Osteoblast (primary cell): ENCODE measurements around the gene LMAN2L. TPM values are rescaled to one million over a fixed set of nuclear protein-coding genes. Genes with fewer than 3 reads are reported as not detected.

ENCODE experiments used
- DNase-seq: peaks from one replicate; pipeline ENCODE4 v3.0.0; 2011; ENCODE audit warnings: low spot score, mixed read lengths; ENCODE audit not compliant: insufficient read length; ENCODE audit errors: missing footprints
- H2AFZ ChIP-seq: 2 replicates; pipeline ENCODE4 v1.6.0; 2011; ENCODE audit warnings: mild to moderate bottlenecking, low read length
- H3K27ac ChIP-seq: 2 replicates; pipeline ENCODE4 v1.5.1; 2011; ENCODE audit warnings: mild to moderate bottlenecking, low read depth, low read length, moderate library complexity
- H3K27me3 ChIP-seq: 2 replicates; pipeline ENCODE4 v1.6.0; 2012; ENCODE audit warnings: mild to moderate bottlenecking, control low read depth, inconsistent platforms, low read length, moderate library complexity; ENCODE audit not compliant: insufficient read depth
- H3K36me3 ChIP-seq: 2 replicates; pipeline ENCODE4 v1.5.1; 2011; ENCODE audit warnings: mild to moderate bottlenecking, low read length, control low read depth, moderate library complexity; ENCODE audit not compliant: insufficient read depth
- H3K4me1 ChIP-seq: 2 replicates; pipeline ENCODE4 v1.5.1; 2011; ENCODE audit warnings: mild to moderate bottlenecking, low read length, control low read depth, moderate library complexity; ENCODE audit not compliant: insufficient read depth
- H3K4me2 ChIP-seq: 2 replicates; pipeline ENCODE4 v1.6.0; 2011; ENCODE audit warnings: mild to moderate bottlenecking, low read length; ENCODE audit not compliant: insufficient read depth
- H3K4me3 ChIP-seq: fragments of 200-600 bp; sonication (generic); 3 replicates; pipeline ENCODE4 v1.5.1; 2012; ENCODE audit warnings: mild to moderate bottlenecking, low read length, inconsistent platforms; ENCODE audit not compliant: insufficient read depth
- H3K79me2 ChIP-seq: 2 replicates; pipeline ENCODE4 v1.6.0; 2012; ENCODE audit warnings: mild to moderate bottlenecking, low read length, control low read depth, inconsistent platforms; ENCODE audit not compliant: insufficient read depth
- H3K9me3 ChIP-seq: 2 replicates; pipeline ENCODE4 v1.5.1; 2011; ENCODE audit warnings: low read depth, low read length, control low read depth
- H4K20me1 ChIP-seq: 2 replicates; pipeline ENCODE4 v1.6.0; 2012; ENCODE audit warnings: mild to moderate bottlenecking, low read length, control low read depth; ENCODE audit not compliant: insufficient read depth
- total RNA-seq: library from RNA; depleted of rRNA; stranded (reverse); fragments of >200 nt; gene quantifications from 2 replicates; pipeline ENCODE4 v1.2.3, GENCODE V29; 2012
- TF ChIP-seq, protein P1 (sequence below): IDR thresholded peaks from 2 replicates; pipeline ENCODE4 v1.5.1; 2011; ENCODE audit warnings: mild to moderate bottlenecking, low read depth, low read length, moderate library complexity; ENCODE audit errors: extremely low read depth

The LMAN2L gene
- total RNA-seq, 1 donor: 26.4 TPM

DNA sequence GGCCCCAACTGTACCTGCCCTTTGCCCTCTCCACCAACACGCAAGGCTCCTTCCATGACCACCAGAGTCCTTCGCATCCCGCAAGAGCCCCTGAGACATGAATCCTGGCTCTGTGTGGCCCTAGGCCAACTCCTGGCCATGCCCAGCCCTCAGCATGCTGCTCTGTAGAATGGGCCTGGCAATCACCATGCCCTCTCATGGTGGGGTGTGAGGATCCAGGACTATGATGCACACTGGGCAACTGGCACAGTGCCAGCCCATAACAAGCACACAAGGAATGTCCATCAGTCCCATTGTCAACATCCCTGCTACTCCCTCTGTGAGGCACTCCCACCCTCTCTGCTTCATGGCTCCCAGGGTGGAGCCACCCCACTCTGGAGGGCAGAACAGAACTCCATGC, 52.6 kb downstream of the LMAN2L start:
- DNase-seq: peak; percentile 84
- Histone ChIP-seq H3K9me3 (no peaks in the 10 kb centered on the region), H3K4me3 (no peak overlapping the region), H2AFZ (no peak overlapping the region), H3K4me1 (no peaks in the 10 kb centered on the region), H3K4me2 (no peak overlapping the region), H3K36me3 (no peaks in the 10 kb centered on the region), H3K79me2 (no peaks in the 10 kb centered on the region), H3K27me3 (peaks cover 3% of the 10 kb centered on the region), H4K20me1 (no peaks in the 10 kb centered on the region), H3K27ac (no peak overlapping the region)
- TF ChIP-seq, protein P1, sequence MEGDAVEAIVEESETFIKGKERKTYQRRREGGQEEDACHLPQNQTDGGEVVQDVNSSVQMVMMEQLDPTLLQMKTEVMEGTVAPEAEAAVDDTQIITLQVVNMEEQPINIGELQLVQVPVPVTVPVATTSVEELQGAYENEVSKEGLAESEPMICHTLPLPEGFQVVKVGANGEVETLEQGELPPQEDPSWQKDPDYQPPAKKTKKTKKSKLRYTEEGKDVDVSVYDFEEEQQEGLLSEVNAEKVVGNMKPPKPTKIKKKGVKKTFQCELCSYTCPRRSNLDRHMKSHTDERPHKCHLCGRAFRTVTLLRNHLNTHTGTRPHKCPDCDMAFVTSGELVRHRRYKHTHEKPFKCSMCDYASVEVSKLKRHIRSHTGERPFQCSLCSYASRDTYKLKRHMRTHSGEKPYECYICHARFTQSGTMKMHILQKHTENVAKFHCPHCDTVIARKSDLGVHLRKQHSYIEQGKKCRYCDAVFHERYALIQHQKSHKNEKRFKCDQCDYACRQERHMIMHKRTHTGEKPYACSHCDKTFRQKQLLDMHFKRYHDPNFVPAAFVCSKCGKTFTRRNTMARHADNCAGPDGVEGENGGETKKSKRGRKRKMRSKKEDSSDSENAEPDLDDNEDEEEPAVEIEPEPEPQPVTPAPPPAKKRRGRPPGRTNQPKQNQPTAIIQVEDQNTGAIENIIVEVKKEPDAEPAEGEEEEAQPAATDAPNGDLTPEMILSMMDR: no peak

DNA sequence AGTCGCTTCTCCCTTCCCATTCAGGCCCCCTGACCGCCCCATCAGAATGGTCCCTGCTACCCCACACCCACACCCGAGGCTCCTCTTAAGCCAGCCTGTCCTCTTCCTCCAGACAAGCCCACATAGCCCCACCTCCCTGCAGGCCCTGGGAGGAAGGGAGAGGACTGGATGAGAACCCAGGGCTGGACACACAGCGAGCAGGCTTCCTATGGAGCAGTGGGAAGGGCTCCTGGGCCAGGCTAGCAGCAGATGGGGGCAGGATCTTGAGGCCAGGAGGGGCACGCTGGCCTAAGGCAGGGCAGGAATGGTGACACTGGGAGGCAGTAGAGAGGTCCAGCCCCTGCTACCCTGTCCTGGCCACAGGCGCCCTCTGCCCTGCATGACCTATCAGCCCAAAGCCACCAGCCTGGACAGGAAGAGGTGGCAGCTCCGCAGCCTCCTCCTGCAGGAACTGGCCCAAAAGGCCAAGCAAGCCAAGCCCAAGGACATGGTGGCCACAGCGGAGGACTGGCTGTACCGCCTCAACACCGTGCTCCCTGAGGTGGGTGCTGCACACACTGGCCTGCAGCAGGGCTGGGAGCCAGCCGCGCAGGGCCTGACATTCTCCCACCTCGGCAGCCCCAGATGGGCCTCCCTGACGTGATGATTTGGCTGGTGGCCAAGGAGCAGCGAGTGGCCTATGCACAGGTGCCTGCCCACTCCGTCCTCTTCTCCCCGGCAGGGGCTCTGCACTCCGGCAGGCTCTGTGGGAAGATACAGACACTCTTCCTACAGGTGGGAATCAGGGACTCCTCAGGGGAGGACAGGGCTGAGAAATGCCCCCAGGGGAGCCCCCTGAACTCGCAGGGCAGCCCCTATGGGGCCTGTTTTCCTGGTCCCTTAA, 54.0 kb downstream of the LMAN2L start:
- H3K4me2 ChIP-seq: no peak overlapping the region
- H2AFZ ChIP-seq: no peak overlapping the region
- H3K79me2 ChIP-seq: no peaks in the 10 kb centered on the region
- no peaks in the 10 kb centered on the region for H4K20me1 ChIP-seq
- H3K4me1 ChIP-seq: no peaks in the 10 kb centered on the region
- DNase-seq: peak; percentile 86
- H3K27ac ChIP-seq: no peak overlapping the region
- no peaks in the 10 kb centered on the region for H3K36me3 ChIP-seq
- H3K4me3 ChIP-seq: no peak overlapping the region
- TF ChIP-seq, protein P1: no peak
- H3K9me3 ChIP-seq: no peaks in the 10 kb centered on the region
- H3K27me3 ChIP-seq: peaks cover 3% of the 10 kb centered on the region

DNA sequence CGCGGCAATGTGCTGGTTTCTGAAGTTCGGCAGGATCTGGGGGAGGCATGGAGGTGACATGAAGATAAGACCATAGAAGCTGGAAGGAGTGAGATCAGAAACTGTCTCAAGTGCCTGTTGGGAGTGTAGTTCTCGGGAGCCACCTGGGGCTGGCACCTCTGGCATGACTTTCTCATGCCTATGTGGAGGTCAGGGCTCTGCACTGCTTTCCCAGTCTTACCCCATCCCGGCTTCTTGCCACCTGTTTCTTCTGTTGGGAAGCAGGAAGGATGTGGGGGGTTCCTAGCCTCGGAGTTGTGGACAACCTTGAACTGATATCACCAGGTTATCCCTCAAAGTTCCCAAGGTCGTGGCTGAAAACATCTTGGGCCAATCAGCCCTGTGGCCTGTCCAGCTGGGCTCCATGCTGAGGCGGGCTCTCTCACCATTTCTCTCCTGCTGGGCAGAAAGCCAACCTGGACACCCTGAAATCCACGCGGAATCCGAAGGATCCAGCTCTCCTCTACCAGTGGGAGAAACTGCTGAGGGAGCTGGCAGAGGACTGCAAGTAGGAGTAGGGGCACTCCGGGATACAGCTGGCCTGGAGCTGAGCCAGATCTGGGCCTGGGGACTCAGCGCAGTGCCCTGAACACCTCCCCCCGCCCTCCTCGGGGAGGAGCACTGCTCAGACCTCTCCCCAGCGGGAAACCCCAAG, 54.8 kb downstream of the LMAN2L start:
- Histone ChIP-seq H3K27ac (no peak overlapping the region), H4K20me1 (no peaks in the 10 kb centered on the region), H3K79me2 (no peaks in the 10 kb centered on the region), H3K4me3 (no peak overlapping the region), H3K27me3 (peaks cover 8% of the 10 kb centered on the region), H3K4me1 (peaks cover under 1% of the 10 kb centered on the region), H3K36me3 (no peaks in the 10 kb centered on the region), H3K4me2 (no peak overlapping the region), H2AFZ (no peak overlapping the region), H3K9me3 (no peaks in the 10 kb centered on the region)
- peak; percentile 64 for DNase-seq
- TF ChIP-seq, protein P1: no peak
